WTC11 (cell line): ENCODE results near the gene CCDC15. TPM values are rescaled to one million over a fixed set of nuclear protein-coding genes. Genes with fewer than 3 reads are reported as not detected.

Experiments used
- ATAC-seq: fragments of 200-7000 bp; cut with Tn5 transposase; 2 replicates; pipeline ENCODE4 v1.10.0; 2021; ENCODE audit warnings: mild to moderate bottlenecking, moderate library complexity
- CTCF ChIA-PET: fragments of 300-600 bp; sonication (Branson Sonifier 250); formaldehyde crosslinking; loops from one replicate; lab custom pipeline; 2021; ENCODE audit warnings: antibody characterized with exemption; lab: Charles Lee
- POLR2A ChIA-PET: fragments of 350-600 bp; sonication (Branson Sonifier 250); formaldehyde crosslinking; loops from one replicate; lab custom pipeline; 2021; ENCODE audit warnings: antibody characterized with exemption; lab: Charles Lee
- DNase-seq: peaks from one replicate; pipeline ENCODE4 v3.0.0; 2021; ENCODE audit warnings: low spot score
- H3K27ac Mint-ChIP-seq: 2 replicates; pipeline ENCODE4 v1.8.0; 2021; ENCODE audit warnings: mixed read lengths
- H3K27me3 Mint-ChIP-seq: 2 replicates; pipeline ENCODE4 v1.8.0; 2021; ENCODE audit warnings: low read depth, mild to moderate bottlenecking, moderate library complexity, mixed read lengths
- H3K36me3 Mint-ChIP-seq: 2 replicates; pipeline ENCODE4 v1.8.0; 2021; ENCODE audit warnings: mixed read lengths
- H3K4me1 Mint-ChIP-seq: 2 replicates; pipeline ENCODE4 v1.8.0; 2022; ENCODE audit warnings: mixed read lengths
- H3K4me3 Mint-ChIP-seq: 2 replicates; pipeline ENCODE4 v1.8.0; 2021; ENCODE audit warnings: mild to moderate bottlenecking, moderate library complexity, mixed read lengths
- H3K9me3 Mint-ChIP-seq: 2 replicates; pipeline ENCODE4 v1.8.0; 2021; ENCODE audit warnings: mixed read lengths
- E2F4 ChIP-seq: sonication (generic); formaldehyde crosslinking; IDR thresholded peaks from 2 replicates; pipeline ENCODE4 v1.8.1; 2022; ENCODE audit warnings: low read depth, mild to moderate bottlenecking, moderate library complexity, missing genetic modification reagents, borderline replicate concordance
- E2F5 ChIP-seq: sonication (generic); formaldehyde crosslinking; IDR thresholded peaks from 2 replicates; pipeline ENCODE4 v1.8.1; 2022; ENCODE audit warnings: mild to moderate bottlenecking, moderate library complexity, missing genetic modification reagents
- ETV6 ChIP-seq: sonication (generic); formaldehyde crosslinking; IDR thresholded peaks from 2 replicates; pipeline ENCODE4 v1.8.1; 2022; ENCODE audit warnings: mild to moderate bottlenecking, missing genetic modification reagents
- GTF2I ChIP-seq: fragments of 250-450 bp; sonication (Bioruptor Pico); conservative IDR thresholded peaks from 2 replicates; pipeline ENCODE4 v1.4.0; 2021; ENCODE audit warnings: mild to moderate bottlenecking
- JUN ChIP-seq: sonication (generic); formaldehyde crosslinking; IDR thresholded peaks from 2 replicates; pipeline ENCODE4 v1.8.0; 2023; ENCODE audit warnings: mild to moderate bottlenecking, missing genetic modification reagents
- MLX ChIP-seq: sonication (generic); formaldehyde crosslinking; IDR thresholded peaks from 2 replicates; pipeline ENCODE4 v1.8.1; 2023; ENCODE audit warnings: mild to moderate bottlenecking, missing genetic modification reagents, moderate library complexity
- PRDM15 ChIP-seq: sonication (generic); formaldehyde crosslinking; IDR thresholded peaks from 2 replicates; pipeline ENCODE4 v1.8.0; 2022; ENCODE audit warnings: missing genetic modification reagents
- RELA ChIP-seq: sonication (generic); formaldehyde crosslinking; IDR thresholded peaks from 2 replicates; pipeline ENCODE4 v1.8.1; 2022; ENCODE audit warnings: missing genetic modification reagents, mild to moderate bottlenecking, borderline replicate concordance
- SMAD4 ChIP-seq: sonication (generic); formaldehyde crosslinking; IDR thresholded peaks from 2 replicates; pipeline ENCODE4 v1.8.0; 2022; ENCODE audit warnings: mild to moderate bottlenecking, missing genetic modification reagents
- SOX15 ChIP-seq: fragments of 250-450 bp; sonication (Bioruptor Pico); IDR thresholded peaks from 2 replicates; pipeline ENCODE4 v1.9.0; 2021; ENCODE audit warnings: mild to moderate bottlenecking
- SP1 ChIP-seq: sonication (generic); formaldehyde crosslinking; conservative IDR thresholded peaks from 2 replicates; pipeline ENCODE4 v1.8.1; 2022; ENCODE audit warnings: missing genetic modification reagents
- TCF7 ChIP-seq: sonication (generic); formaldehyde crosslinking; IDR thresholded peaks from 2 replicates; pipeline ENCODE4 v1.8.0; 2022; ENCODE audit warnings: mild to moderate bottlenecking, low read depth, missing genetic modification reagents, moderate library complexity
- TEAD4 ChIP-seq: sonication (generic); formaldehyde crosslinking; IDR thresholded peaks from 2 replicates; pipeline ENCODE4 v1.8.0; 2022; ENCODE audit warnings: mild to moderate bottlenecking, missing genetic modification reagents
- ZNF121 ChIP-seq: sonication (generic); formaldehyde crosslinking; IDR thresholded peaks from 2 replicates; pipeline ENCODE4 v1.8.0; 2023; ENCODE audit warnings: missing genetic modification reagents
- ZNF138 ChIP-seq: sonication (generic); formaldehyde crosslinking; conservative IDR thresholded peaks from 2 replicates; pipeline ENCODE4 v1.8.1; 2022; ENCODE audit warnings: mild to moderate bottlenecking, moderate library complexity, missing genetic modification reagents
- ZNF416 ChIP-seq: fragments of 250-450 bp; sonication (Bioruptor Pico); IDR thresholded peaks from 2 replicates; pipeline ENCODE4 v1.9.0; 2021; ENCODE audit warnings: mild to moderate bottlenecking, inconsistent platforms
- ZNF423 ChIP-seq: fragments of 250-450 bp; sonication (Bioruptor Pico); IDR thresholded peaks from 2 replicates; pipeline ENCODE4 v2.1.2; 2022; ENCODE audit warnings: mild to moderate bottlenecking, moderate library complexity
- ZNF532 ChIP-seq: fragments of 250-450 bp; sonication (Bioruptor Pico); IDR thresholded peaks from 2 replicates; pipeline ENCODE4 v1.9.0; 2021; ENCODE audit warnings: mild to moderate bottlenecking, borderline replicate concordance
- ZSCAN18 ChIP-seq: fragments of 250-450 bp; sonication (Bioruptor Pico); IDR thresholded peaks from 2 replicates; pipeline ENCODE4 v2.1.2; 2022; ENCODE audit warnings: mild to moderate bottlenecking, moderate library complexity
- total RNA-seq: library from RNA; stranded (reverse); gene quantifications from 3 replicates; pipeline ENCODE4 v1.2.3, GENCODE V29; 2021

Gene CCDC15
- total RNA-seq, 1 experiment from 2014 or later = 2.4 TPM

GRCh38 chr11:125080531-125080911 is 126.5 kb downstream of the CCDC15 start:
- Mint-ChIP-seq H3K9me3 (no peaks in the 10 kb centered on the region), H3K36me3 (no peaks in the 10 kb centered on the region), H3K27ac (no peak overlapping the region), H3K4me1 (no peaks in the 10 kb centered on the region), H3K27me3 (no peaks in the 10 kb centered on the region)
- DNase-seq = no peak
- POLR2A ChIA-PET = no interaction called here
- TF ChIP-seq TCF7 (no peak), SOX15 (CRISPR knock-in tag) (no peak), ETV6 (CRISPR knock-in tag) (no peak), RELA (no peak), ZSCAN18 (CRISPR knock-in tag) (no peak), E2F4 (CRISPR knock-in tag) (no peak), E2F5 (CRISPR knock-in tag) (no peak), ZNF138 (no peak), SMAD4 (CRISPR knock-in tag) (no peak)
- TF ChIP-seq, all 79 proteins: peak for 0
- no peak for ATAC-seq
- no peak overlapping the region for H3K4me3 Mint-ChIP-seq
- CTCF ChIA-PET = interaction anchor here (0.7 to 1.3 kb wide), 5 partner anchors 17 to 324 kb away, joined by 3 to 6 read pairs (median 4); partner anchors contain the start of gene SLC37A2

GRCh38 chr11:125081098-125081798 is 127.2 kb downstream of the CCDC15 start:
- Mint-ChIP-seq H3K27ac (no peak overlapping the region), H3K27me3 (no peaks in the 10 kb centered on the region), H3K36me3 (no peaks in the 10 kb centered on the region), H3K4me1 (no peaks in the 10 kb centered on the region), H3K9me3 (no peaks in the 10 kb centered on the region), H3K4me3 (no peak overlapping the region)
- DNase-seq (no peak), ATAC-seq (no peak)
- ChIA-PET CTCF (interaction anchor here (0.6 to 2.6 kb wide), 6 partner anchors 10 to 205 kb away, joined by 3 to 14 read pairs (median 5); partner anchors contain the start of gene SLC37A2), POLR2A (no interaction called here)
- TF ChIP-seq ZNF423 (peak; percentile 57; the same call in 1 of the 2 replicates), SP1 (CRISPR knock-in tag) (no peak), GTF2I (CRISPR knock-in tag) (no peak)

- CTCF ChIA-PET = interaction anchor here (1.3 to 2.6 kb wide), 5 partner anchors 9 to 347 kb away, joined by 3 to 14 read pairs (median 4); no protein-coding TSS in a partner anchor
- DNase-seq (no peak), ATAC-seq (no peak)
- no peaks in the 10 kb centered on the region for H3K36me3 Mint-ChIP-seq
- no peak overlapping the region for H3K4me3 Mint-ChIP-seq
- no peaks in the 10 kb centered on the region for H3K27me3 Mint-ChIP-seq
- POLR2A ChIA-PET = no interaction called here
- H3K9me3 Mint-ChIP-seq = no peaks in the 10 kb centered on the region
- H3K27ac Mint-ChIP-seq = no peak overlapping the region
- no peaks in the 10 kb centered on the region for H3K4me1 Mint-ChIP-seq
- TF ChIP-seq ZNF416 (CRISPR knock-in tag) = no peak
- TF ChIP-seq MLX = no peak
- TF ChIP-seq ZNF532 = no peak
- no peak for TF ChIP-seq ZNF121 (CRISPR knock-in tag)
- no peak for TF ChIP-seq TEAD4 (CRISPR knock-in tag)
- no peak for TF ChIP-seq PRDM15 (CRISPR knock-in tag)
- TF ChIP-seq TCF7 = no peak
- TF ChIP-seq SMAD4 (CRISPR knock-in tag) = no peak
- TF ChIP-seq JUN = no peak
Measured at GRCh38 chr11:125082040-125082439, 128.0 kb downstream of the CCDC15 start.
